Umbilical cord (tissue), 2 donors: ENCODE results near the gene MICAL2. TPM values are rescaled to one million over a fixed set of nuclear protein-coding genes. Genes with fewer than 3 reads are reported as not detected.

Source experiments
- DNase-seq: peaks from one replicate; pipeline ENCODE4 v3.0.0-alpha.2; 2015; ENCODE audit warnings: low spot score
- total RNA-seq: library from RNA; depleted of rRNA; stranded (reverse); fragments of >200 nt; gene quantifications from one replicate; pipeline ENCODE4 v1.2.3, GENCODE V29; 2014; ENCODE audit warnings: low replicate concordance; ENCODE audit not compliant: insufficient read depth

Gene MICAL2
- total RNA-seq, 1 donor from 2014 or later, result 59.9 TPM

DNA sequence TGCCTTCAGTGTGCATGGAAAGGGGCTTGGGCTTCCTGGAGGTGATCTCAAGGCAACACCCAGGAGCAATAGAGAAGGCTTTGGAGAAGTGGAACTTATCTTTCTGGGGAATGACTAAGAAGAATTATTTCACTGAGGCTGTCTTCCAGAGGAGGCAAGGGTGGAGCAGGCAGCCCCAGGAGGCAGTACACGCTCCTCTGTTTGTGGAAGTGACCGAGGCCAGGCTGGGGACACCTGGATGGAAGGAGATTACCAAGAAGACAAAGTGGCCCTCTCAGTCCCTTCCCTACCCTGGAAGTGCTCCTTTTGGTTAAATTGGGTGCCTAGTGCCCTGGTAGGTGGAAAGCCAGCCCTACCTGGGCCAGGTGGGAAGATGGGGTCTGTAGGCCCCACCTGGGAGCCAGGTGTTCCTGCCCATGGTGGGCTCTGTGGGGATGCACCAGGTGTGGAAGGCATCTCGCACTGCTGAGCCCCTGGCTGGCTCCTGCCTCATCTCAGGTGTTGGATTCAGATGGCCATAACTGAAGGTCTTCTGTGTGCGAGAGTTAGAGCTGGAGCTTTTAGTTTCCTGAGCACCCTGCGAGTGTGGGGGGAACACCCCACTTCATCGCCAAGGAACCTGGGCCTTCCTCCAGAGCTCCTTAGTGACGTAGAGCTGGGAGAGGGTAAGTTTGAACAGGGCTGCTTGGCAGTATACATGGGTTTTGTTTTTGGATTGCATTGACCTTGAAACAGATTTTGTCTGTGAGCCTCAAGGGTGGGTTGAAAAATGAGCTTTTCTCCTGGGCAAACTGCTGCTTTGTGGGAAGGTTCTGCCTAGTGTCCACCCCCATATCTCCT, 46.1 kb downstream of the MICAL2 start:
- no peak for DNase-seq

DNA sequence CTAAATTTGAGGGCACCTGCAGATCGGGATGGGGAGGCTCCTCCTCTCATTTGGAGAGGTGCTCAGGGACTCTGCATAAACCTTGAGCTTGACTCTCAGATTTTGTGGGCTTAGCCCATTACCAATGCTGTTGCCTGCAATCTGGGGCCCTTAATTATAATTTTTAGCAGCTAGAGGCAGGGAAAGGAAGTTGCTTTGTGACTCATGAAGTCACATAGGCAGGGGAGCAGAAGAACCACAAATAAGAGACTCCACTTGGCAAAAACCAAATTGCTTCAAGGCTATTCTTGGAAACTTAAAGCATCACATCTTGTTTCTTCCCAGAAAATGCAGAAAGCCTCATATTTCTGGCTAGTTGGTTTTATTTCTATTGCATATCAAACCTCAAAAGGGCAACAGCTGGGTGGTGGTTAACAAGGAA, 46.9 kb downstream of the MICAL2 start:
- DNase-seq, result no peak

DNA sequence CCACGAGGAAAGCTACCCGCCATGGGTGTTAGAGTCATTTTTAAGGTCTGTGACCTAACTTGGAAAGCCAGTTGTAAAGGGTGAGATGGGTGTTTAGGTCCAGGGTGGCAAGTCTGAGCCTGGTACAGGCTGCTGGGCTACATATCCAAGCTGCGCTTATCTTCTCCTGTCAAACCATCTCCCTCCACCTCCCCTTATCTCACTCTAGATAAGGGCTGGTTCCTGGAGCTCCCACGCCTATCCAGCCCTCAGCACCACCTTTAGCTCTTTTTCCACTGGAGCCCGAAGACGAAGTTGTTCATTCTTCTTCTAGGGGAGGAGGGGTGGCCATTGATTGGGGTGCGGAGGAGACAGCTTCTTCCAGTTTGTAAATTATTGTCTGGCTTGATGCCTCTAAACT, 48.5 kb downstream of the MICAL2 start:
- DNase-seq, result peak; percentile 52

DNA sequence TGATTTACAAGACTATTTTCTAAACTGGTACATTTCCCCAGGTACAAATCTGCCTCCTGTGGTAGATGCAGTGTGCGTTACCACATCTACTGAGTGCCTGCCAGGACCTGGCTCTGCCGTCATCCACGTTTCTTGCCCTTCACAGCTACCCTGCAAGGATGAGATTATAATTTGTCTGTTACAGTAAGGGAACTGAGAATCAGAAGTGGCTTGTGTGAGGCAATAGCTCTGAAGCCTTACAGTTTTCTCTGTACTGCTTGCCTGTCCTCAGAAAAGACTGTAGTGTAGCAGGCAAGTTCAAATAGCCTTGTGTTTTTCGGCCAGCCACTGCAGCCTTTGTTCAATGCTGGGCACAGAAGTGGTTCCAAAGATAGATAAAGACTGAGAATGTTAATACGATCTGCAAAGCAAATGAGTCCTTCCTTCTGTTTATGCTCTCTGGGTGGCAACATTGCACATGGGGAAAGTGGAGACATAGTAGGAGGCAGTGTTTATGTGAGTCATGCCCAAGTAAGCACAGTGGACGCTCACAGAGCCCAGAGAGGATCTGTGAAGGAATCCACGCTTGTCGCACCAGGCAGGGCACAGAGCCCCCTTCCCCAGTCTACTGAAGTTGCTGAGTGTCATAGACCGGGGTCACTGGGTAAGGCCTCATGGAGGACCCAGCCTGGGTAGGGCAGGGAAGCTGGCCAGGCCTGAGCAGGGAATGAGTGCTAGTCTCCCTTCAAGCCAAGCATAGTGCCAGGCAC, 49.1 kb downstream of the MICAL2 start:
- DNase-seq, result peak; percentile 72

DNA sequence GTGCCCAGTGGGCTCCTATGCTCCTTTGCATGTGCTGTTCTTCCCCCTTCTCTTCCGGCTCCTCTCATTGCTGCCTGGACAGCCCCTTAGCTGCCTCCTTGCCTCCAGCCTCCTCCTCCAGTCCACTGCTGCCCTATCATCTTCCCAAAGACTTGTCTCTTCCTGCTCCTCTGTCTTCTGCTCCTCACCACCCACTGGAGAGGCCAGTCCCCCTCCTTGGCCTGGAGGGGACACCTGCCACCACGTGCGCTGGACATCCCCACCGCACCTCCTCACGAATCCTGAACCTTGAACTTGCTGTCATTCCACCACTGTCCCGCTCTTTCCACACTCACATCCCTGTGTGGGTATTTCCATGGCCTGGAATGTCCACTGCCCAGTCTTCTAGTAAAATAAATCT, 49.8 kb downstream of the MICAL2 start:
- DNase-seq, result no peak

DNA sequence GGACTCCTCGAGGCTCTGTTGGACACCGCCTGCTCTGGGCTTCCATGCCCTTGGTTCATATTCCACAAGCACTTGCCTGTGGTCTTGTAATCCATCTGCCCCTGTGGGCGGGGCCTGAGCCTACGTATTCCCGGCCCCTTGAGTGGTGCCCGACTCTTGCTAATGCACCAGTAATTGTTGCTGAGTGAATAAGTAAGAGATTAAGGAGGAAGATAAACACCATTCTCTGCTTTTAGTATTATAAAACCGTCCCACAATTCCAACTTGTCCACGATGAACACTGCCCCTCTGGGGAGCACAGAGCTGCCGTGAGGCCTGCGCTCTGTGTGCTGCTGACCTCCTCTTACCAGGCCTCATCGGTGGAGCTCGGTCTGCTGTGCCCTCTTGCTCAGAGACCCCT, 50.3 kb downstream of the MICAL2 start:
- DNase-seq, result no peak

DNA sequence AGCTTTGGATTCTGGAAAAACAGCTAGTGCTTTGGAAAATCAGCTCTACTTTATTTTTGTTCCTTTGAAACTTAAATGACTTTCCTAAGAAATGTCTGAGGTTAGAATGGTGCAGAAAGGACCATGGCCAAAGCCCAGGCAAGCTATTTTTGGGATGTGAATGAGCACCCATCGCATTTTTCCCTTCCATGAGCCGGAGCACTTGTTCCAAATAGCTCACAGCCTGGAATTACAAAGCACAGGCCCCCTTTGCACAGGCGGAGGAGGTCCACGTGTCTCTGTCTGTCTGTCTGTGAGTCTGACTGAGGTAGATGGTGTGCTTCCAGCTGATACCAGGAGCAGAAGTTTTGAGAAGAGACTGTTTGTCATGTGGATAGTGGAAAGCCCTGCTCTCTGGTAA, 50.7 kb downstream of the MICAL2 start:
- no peak for DNase-seq

DNA sequence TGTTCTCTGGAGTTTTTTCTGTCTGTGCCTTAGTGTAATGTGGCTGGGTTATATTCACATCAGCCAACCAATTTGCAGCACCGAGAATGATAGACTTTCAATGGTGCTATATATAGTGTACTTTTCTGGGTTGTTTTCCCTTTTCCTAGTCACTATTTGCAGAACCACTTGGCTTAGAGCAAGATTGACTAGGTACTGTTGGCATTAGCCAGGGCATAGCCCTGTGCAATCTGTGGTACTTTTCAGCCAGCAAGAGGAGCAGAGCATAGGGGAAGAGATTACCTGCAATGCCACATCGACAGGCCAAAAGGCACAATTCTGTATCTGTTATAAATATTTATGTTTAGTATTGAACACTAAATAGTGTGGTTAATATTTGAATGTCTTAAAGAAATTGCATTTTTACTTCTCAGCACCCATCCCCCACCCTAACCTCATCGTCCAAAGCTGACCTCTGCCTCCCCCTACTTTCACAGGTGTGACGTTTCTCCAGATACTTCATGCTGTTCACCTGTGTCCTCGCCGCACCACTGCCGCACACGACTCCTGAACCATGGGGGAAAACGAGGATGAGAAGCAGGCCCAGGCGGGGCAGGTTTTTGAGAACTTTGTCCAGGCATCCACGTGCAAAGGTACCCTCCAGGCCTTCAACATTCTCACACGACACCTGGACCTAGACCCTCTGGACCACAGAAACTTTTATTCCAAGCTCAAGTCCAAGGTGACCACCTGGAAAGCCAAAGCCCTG, 51.4 kb downstream of the MICAL2 start:
- DNase-seq, result no peak

DNA sequence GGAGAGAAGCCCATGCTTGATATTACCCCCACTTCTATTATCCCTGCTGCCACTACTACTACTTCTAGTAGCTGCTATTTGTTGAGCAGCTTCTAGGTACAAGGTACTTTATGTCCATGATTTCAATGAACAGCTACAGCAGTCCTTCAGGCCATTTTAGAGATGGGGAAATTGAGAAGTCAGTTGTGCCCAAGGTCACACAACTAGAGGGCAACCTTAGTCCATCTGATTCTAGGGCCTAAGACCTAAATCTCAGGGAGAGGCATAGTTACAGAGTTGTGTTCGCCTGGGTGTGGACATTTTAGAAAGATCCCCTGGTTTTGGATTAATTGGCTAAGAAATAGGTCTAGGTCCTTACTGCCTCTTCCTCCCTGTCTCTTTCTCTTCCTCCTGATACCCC, 52.3 kb downstream of the MICAL2 start:
- no peak for DNase-seq

DNA sequence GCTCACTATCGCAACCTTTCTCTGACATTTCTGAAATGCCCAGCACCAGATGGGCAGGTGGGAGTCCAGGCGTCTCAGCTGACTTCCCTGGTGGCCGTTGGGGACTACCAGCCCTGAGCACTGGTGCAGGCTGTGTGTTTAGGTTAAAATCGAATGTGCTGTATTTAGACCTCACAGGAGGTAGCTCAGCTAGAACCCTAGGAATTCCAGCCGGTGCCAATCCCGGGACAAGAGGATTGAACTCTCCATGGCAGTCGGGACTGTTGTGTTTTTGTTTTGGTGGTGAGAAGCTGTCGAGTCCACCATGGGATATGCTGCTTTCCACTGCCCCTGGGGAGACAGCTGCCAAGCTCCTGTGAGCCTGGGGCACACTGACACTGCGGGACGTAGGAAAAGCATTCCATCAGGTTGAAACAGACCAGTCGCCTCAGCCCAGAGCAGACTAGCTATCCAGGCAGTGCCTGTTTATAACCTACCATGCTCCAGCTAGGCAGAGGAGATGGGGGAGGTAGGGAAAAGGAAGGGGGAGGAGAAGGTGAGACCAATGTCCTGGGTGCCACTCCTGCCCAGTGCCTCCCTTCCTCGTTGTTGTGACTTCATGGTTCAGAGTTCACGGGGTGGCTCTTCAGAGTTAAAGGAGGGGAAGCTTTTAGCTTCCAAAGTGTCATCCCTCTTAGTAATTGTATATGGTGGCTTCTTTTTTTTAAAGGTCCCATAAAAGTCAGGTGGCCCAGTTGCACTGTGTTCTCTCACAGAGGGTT, 53.0 kb downstream of the MICAL2 start:
- no peak for DNase-seq

DNA sequence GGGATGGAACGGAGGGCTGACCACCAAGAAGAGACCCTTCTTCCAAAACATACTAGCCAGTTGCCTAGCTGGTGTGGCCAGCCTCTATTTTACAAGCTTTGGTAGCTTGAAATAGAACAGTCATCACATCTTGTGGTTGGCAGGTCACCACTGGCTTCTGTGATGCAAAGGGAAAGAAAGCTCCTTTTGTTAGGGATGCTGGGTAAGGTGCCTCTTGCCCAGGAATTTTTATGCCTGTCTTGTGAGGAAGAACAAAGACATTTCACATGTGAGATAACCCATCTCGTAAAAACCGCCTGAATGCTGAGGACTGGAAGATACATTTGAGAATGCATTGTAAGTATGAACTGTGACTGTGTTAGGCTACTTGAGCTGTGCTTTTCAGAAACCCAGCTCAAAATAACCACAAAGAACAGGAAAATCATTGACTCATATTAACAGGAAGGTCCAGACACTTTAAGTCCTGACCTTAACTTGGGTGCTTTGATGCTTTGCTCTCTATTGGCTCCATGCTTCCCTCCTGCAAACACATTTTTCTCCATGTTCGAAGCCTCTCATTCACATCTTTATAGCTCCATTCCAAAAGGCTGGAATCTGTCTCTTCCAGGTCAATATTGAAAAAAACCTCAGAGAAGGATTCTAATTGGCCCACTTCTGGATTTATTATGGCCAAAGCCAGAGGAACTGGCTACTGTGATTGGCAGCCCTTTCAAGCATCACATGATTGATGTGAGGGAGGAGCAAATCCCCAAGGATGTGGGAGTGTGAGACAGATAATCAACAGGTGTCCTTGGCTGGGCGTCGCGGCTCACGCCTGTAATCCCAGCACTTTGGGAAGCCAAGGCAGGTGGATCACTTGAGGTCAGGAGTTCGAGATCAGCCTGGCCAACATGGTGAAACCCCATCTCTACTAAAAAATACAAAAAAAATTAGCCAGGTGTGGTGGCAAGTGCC, 53.9 kb downstream of the MICAL2 start:
- no peak for DNase-seq

DNA sequence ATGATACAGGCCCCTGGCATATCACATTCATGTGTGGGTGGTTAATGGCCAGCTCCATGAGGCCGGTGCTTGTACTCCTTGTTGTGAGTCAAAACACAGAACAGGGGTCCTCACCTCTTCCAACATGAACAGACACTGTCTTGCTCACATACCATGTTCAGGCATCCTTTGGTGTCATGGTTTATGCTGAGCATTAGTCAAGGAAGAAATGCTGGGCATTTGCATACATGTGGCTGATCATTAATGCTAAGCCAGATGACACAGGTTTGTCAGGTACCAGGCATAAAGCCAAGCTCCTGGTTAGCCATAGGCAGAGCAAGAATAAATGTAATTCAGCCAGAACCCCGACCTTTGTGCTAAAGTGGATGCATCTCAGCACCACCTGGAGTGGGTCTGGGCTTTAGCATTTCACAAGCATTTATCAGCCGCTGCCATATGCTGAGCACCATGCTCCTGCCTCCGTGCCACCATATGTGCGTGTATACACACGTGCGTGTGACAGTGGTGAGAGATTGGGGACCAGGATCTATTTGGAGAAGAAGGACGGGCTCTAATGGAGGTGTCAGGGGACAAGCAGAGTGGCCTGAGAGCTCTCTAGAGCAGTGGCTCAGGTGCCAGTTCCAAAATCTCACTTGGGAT, 55.0 kb downstream of the MICAL2 start:
- DNase-seq, result no peak

DNA sequence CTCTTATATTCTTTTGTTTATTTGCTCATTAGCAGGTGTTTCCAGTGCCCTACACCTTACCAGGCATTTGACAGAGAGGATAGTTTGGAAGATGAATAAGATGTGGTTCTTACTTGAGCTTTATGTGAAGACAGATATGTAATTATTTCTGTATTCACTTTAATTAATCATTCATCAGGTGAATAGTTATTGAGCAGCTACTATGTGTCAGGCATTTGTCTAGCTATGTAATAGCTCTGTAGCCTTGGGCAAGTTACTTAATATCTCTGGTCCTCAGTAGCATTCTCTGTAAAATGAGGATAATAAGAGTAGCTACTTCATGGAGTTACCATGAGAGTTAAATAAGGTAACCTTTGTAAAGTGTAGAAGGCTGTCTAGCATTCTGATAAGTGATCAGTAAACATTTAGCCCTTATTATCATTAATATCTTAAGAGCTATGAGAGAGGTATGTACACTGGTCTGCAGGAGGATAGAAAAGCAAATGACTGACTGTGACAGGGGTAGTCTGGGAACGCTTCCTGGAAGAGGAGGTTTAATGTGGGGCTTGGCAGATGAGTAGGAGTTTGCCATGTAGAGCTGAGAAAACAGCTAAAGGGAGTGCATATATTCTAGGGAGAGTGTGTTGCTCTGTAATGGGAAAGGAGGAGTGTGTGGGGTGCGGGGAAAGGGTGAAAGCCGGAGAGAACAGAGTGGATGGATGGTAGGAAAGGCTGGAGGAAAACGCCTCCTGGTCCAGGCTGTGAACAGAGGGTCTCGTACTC, 56.1 kb downstream of the MICAL2 start:
- DNase-seq, result no peak

DNA sequence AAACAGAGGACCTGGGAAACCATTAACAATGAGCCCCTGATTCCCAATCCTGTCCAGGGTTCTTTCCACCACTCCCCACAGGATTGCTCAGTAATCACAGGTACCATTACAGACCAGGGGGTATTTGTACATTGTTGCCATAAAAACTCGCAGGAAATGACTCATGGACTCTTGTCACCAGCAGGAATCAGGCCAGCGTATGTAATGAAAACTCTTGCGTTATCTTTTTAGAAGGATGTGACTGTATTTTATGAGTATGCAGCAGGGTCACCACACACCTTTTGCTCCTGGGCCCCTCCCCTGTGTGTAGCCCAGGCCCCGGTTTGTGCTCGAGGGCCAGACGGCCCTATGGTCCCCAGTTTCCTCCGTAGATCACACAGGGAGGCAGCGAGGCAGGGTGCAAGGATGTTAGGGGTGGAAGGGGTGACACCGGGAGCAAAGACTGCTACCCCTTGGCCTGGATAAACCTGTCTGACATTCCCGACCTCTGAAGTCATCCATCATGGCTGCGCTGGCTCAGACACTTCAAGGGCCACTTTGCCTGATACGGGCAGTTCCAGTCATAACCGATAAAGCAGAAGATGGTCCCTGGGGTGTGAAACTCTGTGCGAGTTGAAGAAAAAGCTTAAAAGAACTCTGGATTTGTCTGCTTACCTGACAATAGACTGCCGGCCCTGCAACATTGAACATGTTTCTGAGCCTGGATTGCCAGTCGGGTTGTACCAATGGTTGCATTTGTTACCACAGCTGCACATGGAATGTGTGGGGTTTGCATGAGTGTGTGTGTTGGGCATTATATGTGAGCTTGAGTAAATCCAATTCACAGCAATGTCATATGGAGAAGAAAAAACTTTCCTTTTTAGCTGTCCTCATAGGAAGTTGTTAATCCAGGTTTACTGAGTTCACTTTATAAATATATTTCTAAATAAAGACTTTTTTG, 56.9 kb downstream of the MICAL2 start:
- DNase-seq, result no peak

DNA sequence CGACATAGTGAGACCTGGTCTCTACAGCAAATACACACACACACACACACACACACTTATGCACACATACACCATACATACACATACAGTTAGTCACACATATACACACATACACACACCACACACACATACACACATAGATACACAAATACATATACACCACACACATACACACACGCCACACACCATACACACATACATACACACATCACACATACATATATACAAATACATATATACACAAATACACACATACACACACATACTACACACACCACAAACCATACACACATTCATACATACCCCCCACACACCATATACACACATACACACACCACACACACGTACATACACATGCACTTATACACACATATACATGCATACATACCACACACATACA, 57.7 kb downstream of the MICAL2 start:
- no peak for DNase-seq

DNA sequence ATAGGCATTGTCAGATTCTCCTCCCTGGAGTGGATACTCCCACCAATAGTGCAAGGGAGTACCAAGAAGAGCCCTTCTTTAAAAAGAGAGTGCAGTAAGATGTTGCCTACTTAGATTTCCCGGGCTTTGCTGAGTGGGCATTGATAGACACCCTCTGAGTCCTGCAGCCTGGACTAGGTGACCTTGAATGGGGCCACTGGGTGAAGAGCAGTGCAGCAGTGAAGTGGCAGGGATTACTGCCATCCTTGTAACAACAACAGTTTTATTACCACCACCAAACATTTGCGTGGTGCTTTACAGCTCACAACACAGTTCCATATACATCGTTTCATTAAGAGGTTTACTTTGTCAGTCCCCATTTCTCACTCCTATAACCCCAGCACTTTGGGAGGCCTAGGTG, 59.4 kb downstream of the MICAL2 start:
- no peak for DNase-seq

DNA sequence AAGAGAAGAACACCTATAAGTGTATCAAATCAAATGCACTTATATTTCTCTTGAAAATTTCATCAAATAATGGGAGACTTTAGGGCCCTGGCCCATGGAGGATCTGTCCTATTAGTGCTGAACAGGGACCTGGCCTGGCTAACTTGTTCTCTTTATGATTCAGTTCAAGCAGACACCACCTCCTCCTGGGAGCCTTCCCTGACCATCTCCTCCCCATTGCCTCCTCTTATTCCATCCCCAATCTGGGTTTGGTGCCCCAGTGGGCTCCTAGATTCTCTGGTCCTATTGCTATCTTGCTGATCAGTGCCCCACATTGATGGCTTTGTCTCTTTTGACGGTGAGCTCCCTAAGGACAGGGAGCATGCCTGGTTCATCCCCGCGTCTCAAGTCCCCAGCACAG, 60.1 kb downstream of the MICAL2 start:
- DNase-seq, result no peak

DNA sequence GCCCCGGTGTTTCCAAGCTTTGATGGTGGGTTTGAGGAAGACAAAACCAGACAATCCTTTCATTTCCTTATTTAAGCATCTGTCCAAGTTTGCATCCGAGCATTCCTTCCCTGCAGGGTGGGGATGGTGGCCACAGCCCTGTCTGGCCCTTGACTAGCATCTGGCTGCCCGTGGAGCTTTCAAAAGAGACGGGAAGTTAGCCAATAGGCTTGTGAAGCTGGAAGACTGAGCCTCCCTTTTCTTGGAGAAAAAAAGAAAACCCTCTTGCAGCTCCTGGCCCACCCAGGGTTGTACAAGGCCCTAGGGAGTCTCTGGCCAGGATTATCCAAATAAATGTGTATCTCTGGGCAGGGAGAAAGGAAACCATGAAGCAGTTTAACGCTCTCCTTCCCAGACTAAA, 60.6 kb downstream of the MICAL2 start:
- peak; percentile 49 for DNase-seq
